ENCODE results near the gene UBE2C.

The UBE2C gene

DNA sequence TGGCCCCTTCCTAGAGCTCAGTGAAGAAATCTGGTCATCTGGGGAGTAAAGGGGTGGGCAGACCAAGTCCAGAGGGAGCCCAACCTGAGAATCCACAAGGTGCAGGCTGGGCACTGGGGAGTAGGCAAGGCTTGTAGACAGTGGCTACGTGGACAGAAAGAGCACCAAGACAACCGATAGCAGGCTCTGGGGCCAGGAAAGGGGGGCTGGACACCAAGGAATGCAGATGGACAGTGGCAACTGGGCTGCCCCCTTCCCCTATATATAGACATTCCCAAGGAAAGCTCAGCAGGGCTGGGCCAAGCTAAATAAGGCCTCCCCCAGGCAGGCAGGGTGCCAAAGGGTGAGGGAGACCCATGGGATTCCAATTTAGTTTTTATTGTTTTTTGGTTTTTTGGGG is 16.1 kb downstream of the UBE2C start:
- TF ChIP-seq FOXP2 (optimal IDR thresholded peaks at IDR 0.05; ENCODE audit: borderline replicate concordance, extremely low read depth, extremely low read length, insufficient read depth) = no peak
- TF ChIP-seq TAF1 (IDR thresholded peaks at IDR 0.05; ENCODE audit: borderline replicate concordance, insufficient read depth, low read length) = no peak
- TF ChIP-seq REST (IDR thresholded peaks at IDR 0.05; ENCODE audit: insufficient read depth in 1 of 2, low read depth in 2 of 2, low read length in 2 of 2) = no peak
- no peak for TF ChIP-seq SIN3A (IDR thresholded peaks at IDR 0.05; ENCODE audit: borderline replicate concordance, insufficient read depth, low read length)
- no peak for TF ChIP-seq POLR2AphosphoS5 (IDR thresholded peaks at IDR 0.05; ENCODE audit: low read depth, low read length)

- no peak for TF ChIP-seq POLR2AphosphoS5 (IDR thresholded peaks at IDR 0.05; ENCODE audit: low read depth, low read length)
- TF ChIP-seq FOXP2 (optimal IDR thresholded peaks at IDR 0.05; ENCODE audit: borderline replicate concordance, extremely low read depth, extremely low read length, insufficient read depth) = no peak
- no peak for TF ChIP-seq SIN3A (IDR thresholded peaks at IDR 0.05; ENCODE audit: borderline replicate concordance, insufficient read depth, low read length)
- TF ChIP-seq REST (IDR thresholded peaks at IDR 0.05; ENCODE audit: insufficient read depth in 1 of 2, low read depth in 2 of 2, low read length in 2 of 2) = no peak
- no peak for TF ChIP-seq TAF1 (IDR thresholded peaks at IDR 0.05; ENCODE audit: borderline replicate concordance, insufficient read depth, low read length)
Observed at GRCh38 chr20:45832619-45833018, 20.2 kb downstream of the UBE2C start.

- TF ChIP-seq TAF1 (IDR thresholded peaks at IDR 0.05; ENCODE audit: borderline replicate concordance, insufficient read depth, low read length) (peak; percentile 46; the same call in 1 of the 2 replicates), REST (IDR thresholded peaks at IDR 0.05; ENCODE audit: insufficient read depth in 1 of 2, low read depth in 2 of 2, low read length in 2 of 2) (no peak), POLR2AphosphoS5 (IDR thresholded peaks at IDR 0.05; ENCODE audit: low read depth, low read length) (no peak), FOXP2 (optimal IDR thresholded peaks at IDR 0.05; ENCODE audit: borderline replicate concordance, extremely low read depth, extremely low read length, insufficient read depth) (peak; percentile 7), SIN3A (IDR thresholded peaks at IDR 0.05; ENCODE audit: borderline replicate concordance, insufficient read depth, low read length) (no peak; the same call in 1 of the 2 replicates)
Observed at GRCh38 chr20:45833030-45833882, 20.8 kb downstream of the UBE2C start, which contains the start of gene SNX21. SNX21 (plus strand) TSS chr20:45833799; CDS start chr20:45833920, 121 bp downstream.

- peak; percentile 55 for TF ChIP-seq FOXP2 (optimal IDR thresholded peaks at IDR 0.05; ENCODE audit: borderline replicate concordance, extremely low read depth, extremely low read length, insufficient read depth)
- TF ChIP-seq TAF1 (IDR thresholded peaks at IDR 0.05; ENCODE audit: borderline replicate concordance, insufficient read depth, low read length) = peak; percentile 5; the same call in 1 of the 2 replicates
- no peak for TF ChIP-seq SIN3A (IDR thresholded peaks at IDR 0.05; ENCODE audit: borderline replicate concordance, insufficient read depth, low read length)
- TF ChIP-seq POLR2AphosphoS5 (IDR thresholded peaks at IDR 0.05; ENCODE audit: low read depth, low read length) = peak; percentile 89
- no peak for TF ChIP-seq REST (IDR thresholded peaks at IDR 0.05; ENCODE audit: insufficient read depth in 1 of 2, low read depth in 2 of 2, low read length in 2 of 2)
Observed at GRCh38 chr20:45833883-45834796, 21.7 kb downstream of the UBE2C start.
